GM12892 (cell line): ENCODE data around the gene MYO3B.

Source experiments
- POLR2A ChIP-seq: IDR thresholded peaks from 2 replicates; pipeline ENCODE4 v1.6.1; 2011; ENCODE audit warnings: low read depth, low read length, control low read depth
- POLR2AphosphoS5 ChIP-seq: IDR thresholded peaks from 2 replicates; pipeline ENCODE4 v1.6.1; 2011; ENCODE audit warnings: low read depth, low read length, control low read depth

DNA sequence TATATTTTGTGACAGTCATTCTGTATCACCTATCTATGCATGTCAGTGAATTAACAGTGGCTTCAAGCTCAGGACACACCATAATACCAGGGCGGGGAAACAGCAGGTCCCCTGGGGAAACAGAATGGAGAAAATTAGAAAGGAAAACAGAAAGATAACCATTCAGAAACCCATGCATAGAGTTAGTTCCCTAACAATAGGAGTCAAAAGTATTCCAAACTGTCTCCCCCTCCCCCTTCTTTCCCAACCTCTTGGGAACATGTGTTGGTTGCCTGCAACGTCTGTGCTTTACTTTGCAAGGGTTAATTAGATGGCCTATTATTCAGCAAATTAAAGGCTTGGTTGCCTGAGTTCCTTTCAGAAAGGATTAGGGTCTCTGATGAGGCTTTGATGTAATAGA is 176.4 kb downstream of the MYO3B start:
- TF ChIP-seq POLR2A (no peak), POLR2AphosphoS5 (no peak)
